AG09309 (cell line): ENCODE data around the gene GLP2R.

Source experiments
- DNase-seq: peaks from one replicate; pipeline ENCODE4 v3.0.0-alpha.2; 2010; ENCODE audit warnings: low read depth
- H3K4me3 ChIP-seq: 2 replicates; pipeline ENCODE4 v1.5.1; 2011; ENCODE audit warnings: mild to moderate bottlenecking, low read depth, low read length, moderate library complexity; ENCODE audit not compliant: control insufficient read depth
- CTCF ChIP-seq: IDR thresholded peaks from 2 replicates; pipeline ENCODE4 v1.5.1; 2011; ENCODE audit warnings: mild to moderate bottlenecking, low read depth, low read length, inconsistent platforms; ENCODE audit not compliant: insufficient read depth, control insufficient read depth; ENCODE audit errors: missing control alignments

Gene GLP2R

DNA sequence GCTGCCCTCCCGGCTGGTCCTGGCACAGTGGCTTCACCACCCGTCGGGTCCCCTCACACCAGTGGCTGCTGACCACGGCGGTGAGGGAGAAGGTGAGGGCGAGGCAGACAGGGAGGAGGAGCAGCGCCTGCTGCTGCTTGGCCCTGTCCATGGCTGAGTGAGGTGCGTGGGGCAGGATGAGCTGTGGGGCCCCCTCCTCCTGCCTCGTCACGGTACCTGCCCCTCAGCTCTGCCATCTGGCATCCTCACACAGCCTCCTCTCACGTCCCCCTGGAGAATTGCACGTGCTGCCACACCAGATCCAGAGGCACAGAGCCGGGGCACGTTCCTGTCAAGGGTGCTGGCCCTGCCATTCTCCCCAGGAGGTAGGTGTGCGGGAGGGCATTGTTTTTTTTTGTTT is 3.8 kb upstream of the GLP2R start, which contains the start of gene GSG1L2:
TSS of gene GSG1L2 (minus strand) at position 159 of the 400 bp plus-strand sequence. CDS start at position 151, 8 bp downstream.
- no peak for DNase-seq
- no peak within 1 kb of the TSS for H3K4me3 ChIP-seq
- no peak for TF ChIP-seq CTCF

GRCh38 chr17:9824094-9824493 is 1.6 kb upstream of the GLP2R start:
- no peak for DNase-seq
- no peak for TF ChIP-seq CTCF
- H3K4me3 ChIP-seq, result no peak overlapping the region

DNA sequence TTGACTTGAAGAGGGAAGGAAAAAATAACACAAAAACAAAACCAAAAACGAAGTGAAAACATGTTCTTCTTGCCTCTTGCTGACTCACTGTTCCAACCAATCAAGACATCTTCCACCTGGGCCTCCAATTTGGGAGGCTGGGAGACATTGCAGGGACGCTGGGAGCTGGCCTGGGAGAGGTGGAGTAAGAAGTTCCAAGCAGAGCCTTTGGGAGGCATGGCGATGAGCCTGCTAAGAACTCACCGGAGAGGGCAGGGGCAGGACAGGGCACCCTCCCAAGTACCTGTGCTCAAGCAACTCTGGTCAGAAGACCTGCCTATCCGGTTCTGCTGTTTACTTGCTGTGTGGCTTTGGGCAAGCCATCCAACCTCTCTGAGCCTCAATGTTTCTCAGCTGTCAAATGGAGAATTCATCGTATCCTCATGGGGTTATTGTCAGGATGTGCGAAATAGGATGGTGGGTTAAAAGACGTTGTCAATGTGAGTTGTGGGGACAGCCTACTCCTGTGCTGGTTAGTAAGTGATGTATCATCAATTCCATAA is 856 bp upstream of the GLP2R start:
- no peak overlapping the region for H3K4me3 ChIP-seq
- DNase-seq, result no peak
- no peak for TF ChIP-seq CTCF

DNA sequence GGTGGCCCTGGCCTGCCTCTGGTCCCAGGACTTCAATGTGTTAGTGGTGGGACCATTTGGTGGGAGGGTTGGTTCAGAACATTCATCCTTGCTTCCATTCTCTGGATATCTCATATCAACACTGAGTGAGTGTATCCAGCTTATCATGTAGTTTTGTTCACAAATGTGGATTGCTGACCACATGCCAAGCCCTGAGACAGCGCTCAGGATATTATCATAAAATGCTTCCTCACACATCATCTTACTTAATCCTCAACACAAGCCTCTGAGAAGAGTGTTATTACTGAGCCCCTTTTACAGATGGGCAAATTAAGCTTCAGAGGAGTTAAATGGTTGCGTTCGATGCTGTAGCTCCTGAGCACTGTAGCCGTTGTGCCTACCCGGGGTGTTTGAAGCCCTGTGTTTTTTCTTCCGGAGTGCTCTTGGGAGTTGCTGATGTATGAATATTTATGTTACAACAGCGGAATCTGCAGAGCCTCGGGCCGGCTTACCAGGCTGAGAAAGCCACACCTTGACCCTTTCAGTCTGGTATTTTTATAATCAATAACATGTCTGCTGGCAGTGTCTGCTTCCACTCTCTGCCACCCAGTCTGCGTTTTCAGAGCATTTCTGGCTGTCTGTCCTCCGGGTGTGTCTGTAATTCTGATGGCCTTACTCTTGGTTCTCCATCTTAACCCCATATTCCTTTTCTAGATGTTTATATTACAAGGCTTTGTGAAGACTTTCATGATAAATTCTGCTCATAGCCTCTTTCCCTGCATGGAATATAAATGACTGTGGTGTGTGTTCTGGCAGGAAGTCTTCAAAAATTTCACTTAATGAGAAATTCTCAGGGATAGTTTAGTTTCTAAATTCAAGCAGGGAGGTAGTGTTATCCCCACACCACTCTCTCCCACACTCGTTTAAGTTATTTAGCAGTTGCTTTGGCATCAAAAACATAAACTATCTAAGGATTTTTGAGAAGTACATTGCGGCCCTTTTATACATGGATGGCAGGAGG is 2.9 kb downstream of the GLP2R start:
- TF ChIP-seq CTCF, result no peak
- no peak overlapping the region for H3K4me3 ChIP-seq
- no peak for DNase-seq

DNA sequence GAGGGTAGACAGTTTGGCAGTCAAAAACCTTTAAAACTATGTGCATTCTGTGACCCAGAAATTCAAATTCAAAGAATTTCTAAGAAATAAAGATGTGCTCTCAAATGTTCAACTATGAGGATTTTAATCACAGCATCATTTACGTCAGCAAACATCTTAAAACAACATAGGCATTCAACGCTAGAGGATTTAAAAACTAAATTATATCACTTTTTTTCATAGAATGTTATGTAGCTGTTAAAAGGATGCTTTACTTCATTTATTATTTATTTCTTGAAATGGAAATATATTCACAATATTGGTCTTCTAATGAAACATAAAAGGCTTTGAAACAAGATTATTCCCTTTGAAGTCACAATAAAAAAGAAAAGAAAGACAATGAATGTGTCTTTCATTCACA is 3.6 kb downstream of the GLP2R start:
- TF ChIP-seq CTCF, result no peak
- no peak for DNase-seq
- H3K4me3 ChIP-seq, result no peak overlapping the region

DNA sequence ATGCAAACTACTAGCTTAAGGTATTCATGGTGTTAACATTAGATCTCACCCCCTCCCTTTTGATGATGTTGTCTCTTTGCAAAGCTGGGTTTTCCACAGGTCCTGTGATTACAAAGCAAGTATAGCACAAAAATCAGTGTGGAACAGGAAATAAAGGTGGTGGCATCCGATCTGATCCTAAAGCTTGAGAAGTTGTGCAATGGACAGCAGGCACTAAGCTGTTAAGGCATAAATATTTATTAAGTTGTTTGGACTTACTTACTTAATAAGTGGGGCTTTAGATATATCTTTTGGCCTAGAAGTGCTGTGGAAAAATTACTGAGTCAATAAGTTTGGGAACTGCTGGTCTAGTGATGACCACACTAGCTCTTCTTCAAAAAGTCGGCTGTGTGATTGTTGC is 5.0 kb downstream of the GLP2R start:
- no peak overlapping the region for H3K4me3 ChIP-seq
- DNase-seq, result no peak
- TF ChIP-seq CTCF, result no peak
